ENCODE measurements around the gene NEU3.
A peak's percentile ranks its signal among the peaks of the same experiment; 100 is the strongest.
"Not testable (repeated sequence)": the region's sequence is repeated elsewhere in the genome, so short reads cannot be mapped to it uniquely, and the experiment has no call there.

Gene NEU3

GRCh38 chr11:75001686-75002085 is 13.0 kb downstream of the NEU3 start:
- H3K4me3 ChIP-seq (ENCODE audit: low read length): no peak overlapping the region
- TF ChIP-seq CTCF (conservative IDR thresholded peaks at IDR 0.05; ENCODE audit: low read depth, low read length): no peak
- no peak for DNase-seq (ENCODE audit: low read depth)

GRCh38 chr11:75002516-75002915 is 13.8 kb downstream of the NEU3 start:
- H3K4me3 ChIP-seq (ENCODE audit: low read length): no peak overlapping the region
- DNase-seq (ENCODE audit: low read depth): no peak

GRCh38 chr11:75004215-75004614 is 15.5 kb downstream of the NEU3 start:
- no peak for DNase-seq (ENCODE audit: low read depth)
- H3K4me3 ChIP-seq (ENCODE audit: low read length): no peak overlapping the region
- TF ChIP-seq CTCF (conservative IDR thresholded peaks at IDR 0.05; ENCODE audit: low read depth, low read length): no peak

More at GRCh38 chr11:75002516-75002915, 13.8 kb downstream of the NEU3 start:
- TF ChIP-seq CTCF (conservative IDR thresholded peaks at IDR 0.05; ENCODE audit: low read depth, low read length): no peak

GRCh38 chr11:75011357-75011756 is 22.6 kb downstream of the NEU3 start:
- no peak overlapping the region for H3K4me3 ChIP-seq (ENCODE audit: low read length)
- DNase-seq (ENCODE audit: low read depth): no peak
- TF ChIP-seq CTCF (conservative IDR thresholded peaks at IDR 0.05; ENCODE audit: low read depth, low read length): no peak

GRCh38 chr11:75011872-75012271 is 23.1 kb downstream of the NEU3 start:
- no peak for TF ChIP-seq CTCF (conservative IDR thresholded peaks at IDR 0.05; ENCODE audit: low read depth, low read length)
- no peak overlapping the region for H3K4me3 ChIP-seq (ENCODE audit: low read length)
- DNase-seq (ENCODE audit: low read depth): no peak

GRCh38 chr11:75013051-75013450 is 24.3 kb downstream of the NEU3 start:
- H3K4me3 ChIP-seq (ENCODE audit: low read length): no peak overlapping the region
- no peak for TF ChIP-seq CTCF (conservative IDR thresholded peaks at IDR 0.05; ENCODE audit: low read depth, low read length)
- no peak for DNase-seq (ENCODE audit: low read depth)

GRCh38 chr11:75014129-75014528 is 25.4 kb downstream of the NEU3 start:
- TF ChIP-seq CTCF (conservative IDR thresholded peaks at IDR 0.05; ENCODE audit: low read depth, low read length): peak; percentile 15
- no peak overlapping the region for H3K4me3 ChIP-seq (ENCODE audit: low read length)
- DNase-seq (ENCODE audit: low read depth): peak; percentile 34

- DNase-seq (ENCODE audit: low read depth); H3K4me3 ChIP-seq (ENCODE audit: low read length): not testable (repeated sequence)
Observed at GRCh38 chr11:75019200-75019599, 30.5 kb downstream of the NEU3 start.

- H3K4me3 ChIP-seq (ENCODE audit: low read length); DNase-seq (ENCODE audit: low read depth): not testable (repeated sequence)
Observed at GRCh38 chr11:75020328-75020727, 31.6 kb downstream of the NEU3 start.
